ENCODE measurements around the gene C10orf95.

The C10orf95 gene

DNA sequence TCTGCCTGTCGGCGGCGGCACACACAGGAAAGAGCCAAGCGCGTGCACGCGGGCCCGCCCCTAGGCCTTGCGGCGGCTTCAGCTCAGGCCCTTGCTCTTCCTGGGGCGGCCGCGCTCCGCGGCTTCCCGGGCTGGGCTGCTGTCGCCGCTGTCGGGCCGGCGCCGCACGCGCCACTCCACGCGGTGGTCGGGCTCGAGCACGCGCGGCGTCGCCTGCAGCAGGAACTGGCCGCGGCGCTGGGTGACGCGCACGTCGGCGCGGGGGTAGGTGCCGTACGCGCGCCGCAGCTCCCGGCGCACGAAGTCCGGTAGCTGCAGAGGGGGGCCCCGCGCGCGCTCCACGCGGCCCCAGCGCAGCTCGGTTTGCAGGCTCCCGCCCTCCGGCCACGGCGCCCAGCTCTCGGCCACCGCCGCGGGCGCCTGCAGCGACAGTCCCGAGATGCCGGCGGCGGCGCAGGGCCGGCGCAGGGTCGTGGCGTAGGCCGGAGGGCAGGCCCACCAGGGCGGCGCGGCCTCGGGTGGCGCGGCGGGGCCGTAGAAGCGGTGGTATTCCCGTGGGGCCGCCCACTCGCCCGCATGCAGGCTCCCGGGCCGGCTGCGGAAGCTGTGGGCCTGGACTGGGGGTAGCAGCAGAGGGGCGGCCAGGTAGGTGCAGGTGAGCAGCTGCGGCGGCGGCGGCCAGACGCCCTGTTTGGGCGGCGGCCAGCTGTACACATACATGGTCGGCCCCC is 804 bp downstream of the C10orf95 start:
- DNase-seq (ENCODE audit: low read depth) = peak; percentile 77
- peak overlapping the region; percentile 73 for H3K4me3 ChIP-seq (replicated peaks; ENCODE audit: low read depth, low read length)
- TF ChIP-seq, protein P1, sequence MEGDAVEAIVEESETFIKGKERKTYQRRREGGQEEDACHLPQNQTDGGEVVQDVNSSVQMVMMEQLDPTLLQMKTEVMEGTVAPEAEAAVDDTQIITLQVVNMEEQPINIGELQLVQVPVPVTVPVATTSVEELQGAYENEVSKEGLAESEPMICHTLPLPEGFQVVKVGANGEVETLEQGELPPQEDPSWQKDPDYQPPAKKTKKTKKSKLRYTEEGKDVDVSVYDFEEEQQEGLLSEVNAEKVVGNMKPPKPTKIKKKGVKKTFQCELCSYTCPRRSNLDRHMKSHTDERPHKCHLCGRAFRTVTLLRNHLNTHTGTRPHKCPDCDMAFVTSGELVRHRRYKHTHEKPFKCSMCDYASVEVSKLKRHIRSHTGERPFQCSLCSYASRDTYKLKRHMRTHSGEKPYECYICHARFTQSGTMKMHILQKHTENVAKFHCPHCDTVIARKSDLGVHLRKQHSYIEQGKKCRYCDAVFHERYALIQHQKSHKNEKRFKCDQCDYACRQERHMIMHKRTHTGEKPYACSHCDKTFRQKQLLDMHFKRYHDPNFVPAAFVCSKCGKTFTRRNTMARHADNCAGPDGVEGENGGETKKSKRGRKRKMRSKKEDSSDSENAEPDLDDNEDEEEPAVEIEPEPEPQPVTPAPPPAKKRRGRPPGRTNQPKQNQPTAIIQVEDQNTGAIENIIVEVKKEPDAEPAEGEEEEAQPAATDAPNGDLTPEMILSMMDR (IDR thresholded peaks at IDR 0.05; ENCODE audit: low read length, missing control alignments) = no peak

DNA sequence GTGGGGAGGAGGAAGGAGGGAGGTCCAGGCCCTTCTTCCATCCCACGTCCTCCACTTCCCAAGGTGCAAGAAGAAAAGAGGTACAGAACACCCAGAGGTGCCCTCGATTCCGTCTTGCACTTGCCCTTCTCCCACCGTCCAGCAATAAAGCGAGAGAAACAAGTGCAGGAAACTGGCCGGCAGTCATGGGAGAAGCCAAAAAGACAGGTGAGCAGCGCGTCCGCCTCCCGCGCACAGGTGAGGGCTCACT is 1.3 kb downstream of the C10orf95 start:
- no peak for DNase-seq (ENCODE audit: low read depth)
- TF ChIP-seq, protein P1 (IDR thresholded peaks at IDR 0.05; ENCODE audit: low read length, missing control alignments) = no peak
- H3K4me3 ChIP-seq (replicated peaks; ENCODE audit: low read depth, low read length) = peak overlapping the region; percentile 73

DNA sequence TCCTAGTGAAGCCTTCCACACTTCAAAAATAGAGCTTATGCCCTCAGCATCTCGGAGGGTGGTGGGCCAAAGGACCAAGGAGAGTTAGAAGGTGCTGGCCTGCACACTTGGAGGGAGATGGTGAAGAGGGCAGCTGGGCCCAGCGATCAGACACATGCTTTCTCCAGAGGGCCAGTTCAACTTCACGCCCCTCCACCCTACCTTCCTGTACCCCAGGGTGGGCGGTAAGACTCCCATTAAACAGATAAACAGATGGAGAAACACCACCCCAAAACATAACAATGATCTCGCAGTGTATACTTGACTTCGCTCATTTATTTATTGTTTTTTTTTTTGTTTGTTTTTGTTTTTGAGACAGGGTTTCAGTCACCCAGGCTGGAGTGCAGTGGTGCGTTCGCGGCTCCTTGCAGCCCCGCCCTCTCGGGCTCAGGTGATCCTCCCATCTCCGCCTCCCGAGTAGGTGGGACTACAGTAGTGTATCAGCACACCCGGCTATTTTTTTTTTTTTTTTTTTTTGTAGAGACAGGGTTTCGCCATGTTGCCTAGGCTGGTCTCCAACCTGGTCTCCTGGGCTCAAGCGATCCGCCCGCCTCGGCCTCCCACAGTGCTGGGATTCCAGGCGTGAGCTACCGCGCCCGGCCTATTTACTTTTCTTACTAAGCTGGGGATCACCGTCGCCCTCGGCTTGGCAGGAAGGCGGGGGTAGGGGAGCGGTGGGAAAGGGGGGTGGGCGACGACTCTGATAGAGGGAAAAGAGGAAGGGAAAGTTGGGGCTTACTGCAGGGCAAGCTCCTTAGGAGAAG is 1.8 kb downstream of the C10orf95 start:
- TF ChIP-seq, protein P1 (IDR thresholded peaks at IDR 0.05; ENCODE audit: low read length, missing control alignments) = no peak
- DNase-seq (ENCODE audit: low read depth) = peak; percentile 69
- peak overlapping the region; percentile 73 for H3K4me3 ChIP-seq (replicated peaks; ENCODE audit: low read depth, low read length)

DNA sequence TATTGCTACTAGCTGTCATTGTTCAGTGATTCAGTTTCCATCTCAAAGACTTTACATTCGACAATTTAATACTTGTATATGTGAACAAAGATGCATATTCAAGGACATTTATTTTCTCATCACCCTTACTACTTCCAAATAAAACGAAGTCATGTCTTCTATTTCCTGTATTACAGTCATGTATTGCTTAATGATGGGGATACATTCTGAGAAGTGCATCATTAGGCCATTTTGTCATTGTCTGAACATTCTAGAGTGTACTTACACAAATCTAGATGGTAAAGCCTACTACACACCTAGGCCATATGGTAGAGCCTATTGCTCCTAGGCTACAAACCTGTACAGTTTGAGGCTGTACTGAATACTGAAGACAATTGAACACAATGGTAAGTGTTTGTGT is 6.5 kb downstream of the C10orf95 start:
- H3K4me3 ChIP-seq (replicated peaks; ENCODE audit: low read depth, low read length) = no peak overlapping the region
- no peak for DNase-seq (ENCODE audit: low read depth)
- TF ChIP-seq, protein P1 (IDR thresholded peaks at IDR 0.05; ENCODE audit: low read length, missing control alignments) = no peak

DNA sequence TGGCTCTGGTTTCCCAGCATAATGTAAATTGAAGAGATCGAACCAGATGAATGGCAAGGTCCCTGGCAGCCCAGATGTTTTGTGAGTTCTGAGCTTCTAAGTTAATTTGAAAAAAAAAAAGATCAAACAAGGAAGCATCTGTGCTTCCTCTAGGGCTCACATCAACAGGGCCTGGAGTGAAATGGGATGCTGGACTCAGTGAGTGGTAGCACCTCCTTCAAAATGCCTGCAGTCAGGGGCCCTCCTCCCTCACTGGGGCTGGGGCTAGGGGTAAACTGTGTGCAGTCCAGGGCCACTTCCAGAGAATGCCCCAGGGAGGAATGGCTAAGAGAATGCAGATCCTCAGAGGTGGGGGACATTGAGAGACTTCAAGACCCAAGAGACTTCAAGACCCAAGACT is 13.0 kb downstream of the C10orf95 start:
- TF ChIP-seq, protein P1 (IDR thresholded peaks at IDR 0.05; ENCODE audit: low read length, missing control alignments) = no peak
- no peak for DNase-seq (ENCODE audit: low read depth)
- H3K4me3 ChIP-seq (replicated peaks; ENCODE audit: low read depth, low read length) = no peak overlapping the region

DNA sequence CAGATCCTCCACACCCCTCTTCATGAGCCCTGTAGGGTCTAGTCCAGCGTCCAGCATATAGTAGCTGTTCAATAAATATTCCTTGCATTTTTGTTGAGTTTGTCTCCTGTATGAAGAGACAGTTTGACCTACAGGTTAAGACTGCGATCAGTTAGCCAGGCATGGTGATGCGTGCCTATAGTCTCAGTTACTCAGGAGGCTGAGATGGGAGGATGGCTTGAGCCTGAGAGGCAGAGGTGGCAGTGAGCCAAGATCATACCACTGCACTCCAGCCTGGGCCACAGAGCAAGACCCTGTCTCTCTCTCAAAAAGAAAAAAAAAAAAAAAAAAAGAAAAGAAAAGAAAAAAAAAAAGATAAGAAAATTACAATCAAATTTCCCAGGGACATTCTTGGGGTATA is 13.8 kb downstream of the C10orf95 start:
- DNase-seq (ENCODE audit: low read depth) = no peak
- TF ChIP-seq, protein P1 (IDR thresholded peaks at IDR 0.05; ENCODE audit: low read length, missing control alignments) = no peak
- peak overlapping the region; percentile 6 for H3K4me3 ChIP-seq (replicated peaks; ENCODE audit: low read depth, low read length)
